Measurements from ENCODE around the gene TRIM6. TPM values are rescaled to one million over a fixed set of nuclear protein-coding genes. Genes with fewer than 3 reads are reported as not detected.

The TRIM6 gene, protein sequence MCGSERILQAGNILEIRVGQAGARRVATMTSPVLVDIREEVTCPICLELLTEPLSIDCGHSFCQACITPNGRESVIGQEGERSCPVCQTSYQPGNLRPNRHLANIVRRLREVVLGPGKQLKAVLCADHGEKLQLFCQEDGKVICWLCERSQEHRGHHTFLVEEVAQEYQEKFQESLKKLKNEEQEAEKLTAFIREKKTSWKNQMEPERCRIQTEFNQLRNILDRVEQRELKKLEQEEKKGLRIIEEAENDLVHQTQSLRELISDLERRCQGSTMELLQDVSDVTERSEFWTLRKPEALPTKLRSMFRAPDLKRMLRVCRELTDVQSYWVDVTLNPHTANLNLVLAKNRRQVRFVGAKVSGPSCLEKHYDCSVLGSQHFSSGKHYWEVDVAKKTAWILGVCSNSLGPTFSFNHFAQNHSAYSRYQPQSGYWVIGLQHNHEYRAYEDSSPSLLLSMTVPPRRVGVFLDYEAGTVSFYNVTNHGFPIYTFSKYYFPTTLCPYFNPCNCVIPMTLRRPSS
- 8.7 to 9.9 TPM (median 9.2 TPM) in 5 replicates for total RNA-seq (2022; extraction: Qiagen RNA extraction)

GRCh38 chr11:5596607-5597201 is at the start of gene TRIM6:
TSS of gene TRIM6 (plus strand) at chr11:5596637. CDS start at chr11:5596898, 261 bp downstream.

GRCh38 chr11:5548440-5548839 is 48.0 kb upstream of the TRIM6 start, which contains the start of gene OR52H1:
TSS of gene OR52H1 (minus strand) at chr11:5548540. CDS start at chr11:5545505, 3,035 bp downstream.

GRCh38 chr11:5580577-5580976 is 15.9 kb upstream of the TRIM6 start, which contains the start of gene OR52B6:
TSS of gene OR52B6 (plus strand) at chr11:5580877. CDS start at chr11:5580877, 0 bp downstream.

GRCh38 chr11:5624489-5625279 is 28.2 kb downstream of the TRIM6 start, which contains the start of gene TRIM34:
TSS of gene TRIM34 (plus strand) at chr11:5625001. CDS start at chr11:5632332, 7,331 bp downstream.

Other genes with a start within 250 kb of the TRIM6 start
- not detected in 5 replicates for gene OR51B6, start 245.1 kb upstream of the TRIM6 start, total RNA-seq (2022; extraction: Qiagen RNA extraction)
- gene OR51M1, start 212.8 kb upstream of the TRIM6 start, total RNA-seq (2022; extraction: Qiagen RNA extraction), result not detected in 5 replicates
- not detected in 5 replicates for gene OR51Q1, start 174.5 kb upstream of the TRIM6 start, total RNA-seq (2022; extraction: Qiagen RNA extraction)
- not detected in 5 replicates for gene OR51I1, start 155.1 kb upstream of the TRIM6 start, total RNA-seq (2022; extraction: Qiagen RNA extraction)
- not detected in 5 replicates for gene OR51I2, start 147.3 kb upstream of the TRIM6 start, total RNA-seq (2022; extraction: Qiagen RNA extraction)
- gene OR52D1, start 108.0 kb upstream of the TRIM6 start, total RNA-seq (2022; extraction: Qiagen RNA extraction), result not detected in 5 replicates
- gene UBQLN3, start 86.7 kb upstream of the TRIM6 start, total RNA-seq (2022; extraction: Qiagen RNA extraction), result not detected in 5 replicates
- not detected in 5 replicates for gene UBQLNL, start 79.9 kb upstream of the TRIM6 start, total RNA-seq (2022; extraction: Qiagen RNA extraction)
- gene OR52H1, start 48.1 kb upstream of the TRIM6 start, total RNA-seq (2022; extraction: Qiagen RNA extraction), result not detected in 5 replicates
- gene OR52B6, start 15.8 kb upstream of the TRIM6 start, total RNA-seq (2022; extraction: Qiagen RNA extraction), result not detected in 5 replicates
- gene TRIM34, start 28.4 kb downstream of the TRIM6 start, total RNA-seq (2022; extraction: Qiagen RNA extraction), result 2.9 to 3.7 TPM (median 3.1 TPM) in 5 replicates
- 8.7 to 10.9 TPM (median 10.5 TPM) in 5 replicates for gene TRIM5, start 88.4 kb downstream of the TRIM6 start, total RNA-seq (2022; extraction: Qiagen RNA extraction)
- gene TRIM22, start 93.2 kb downstream of the TRIM6 start, total RNA-seq (2022; extraction: Qiagen RNA extraction), result 0.80 to 1.4 TPM (median 0.87 TPM) in 5 replicates
- not detected in 5 replicates for gene OR56B1, start 139.8 kb downstream of the TRIM6 start, total RNA-seq (2022; extraction: Qiagen RNA extraction)
- gene OR52N4, start 157.6 kb downstream of the TRIM6 start, total RNA-seq (2022; extraction: Qiagen RNA extraction), result not detected in 5 replicates
- not detected in 5 replicates for gene OR52N5, start 186.7 kb downstream of the TRIM6 start, total RNA-seq (2022; extraction: Qiagen RNA extraction)
- gene OR52N1, start 194.6 kb downstream of the TRIM6 start, total RNA-seq (2022; extraction: Qiagen RNA extraction), result not detected in 5 replicates
- gene OR52N2, start 212.3 kb downstream of the TRIM6 start, total RNA-seq (2022; extraction: Qiagen RNA extraction), result not detected in 5 replicates
- not detected in 5 replicates for gene OR52E6, start 245.3 kb downstream of the TRIM6 start, total RNA-seq (2022; extraction: Qiagen RNA extraction)

Data from A549 treated with Mapracorat at 1 μM for 4 hours (cell line).